ENCODE measurements around the gene BGN.

The BGN gene

DNA sequence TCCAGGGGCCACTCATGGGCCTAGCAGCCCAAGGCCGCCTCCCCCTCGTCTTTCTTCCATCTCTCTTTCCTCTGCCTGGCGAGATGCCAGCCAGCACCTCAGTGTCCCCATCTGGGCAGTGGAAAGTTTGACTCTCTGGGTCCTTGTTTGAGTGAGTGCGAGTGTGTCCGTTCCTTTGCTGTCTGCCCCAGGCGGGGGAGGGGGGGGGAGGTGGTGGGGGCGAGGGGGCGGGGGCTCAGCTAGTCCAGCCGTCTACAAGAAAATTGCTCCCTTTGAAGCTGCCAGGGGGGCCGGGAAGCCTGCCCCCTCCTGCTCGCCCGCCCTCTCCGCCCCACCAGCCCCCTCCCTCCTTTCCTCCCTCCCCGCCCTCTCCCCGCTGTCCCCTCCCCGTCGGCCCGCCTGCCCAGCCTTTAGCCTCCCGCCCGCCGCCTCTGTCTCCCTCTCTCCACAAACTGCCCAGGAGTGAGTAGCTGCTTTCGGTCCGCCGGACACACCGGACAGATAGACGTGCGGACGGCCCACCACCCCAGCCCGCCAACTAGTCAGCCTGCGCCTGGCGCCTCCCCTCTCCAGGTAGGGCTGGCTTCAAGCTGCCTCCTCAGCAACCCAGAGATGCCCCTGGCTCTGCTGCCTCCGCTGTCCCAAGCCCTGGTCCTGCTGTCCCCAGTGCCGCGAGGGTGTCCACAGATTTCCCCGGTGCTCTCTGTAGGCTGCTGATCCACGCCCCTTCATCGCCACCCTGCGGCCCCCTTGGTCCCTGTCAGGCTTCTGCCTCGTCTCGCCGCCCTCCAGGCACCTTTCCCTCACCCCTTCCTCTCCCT lies at the start of gene BGN:
BGN (plus strand) TSS at position 440 of the 821 bp plus-strand sequence. CDS start 9,652 bp downstream, outside the sequence.
- DNase-seq, result no peak

- no peak for DNase-seq
These were observed 49.5 kb upstream of the BGN start for GRCh38 chrX:153445106-153445855.

DNA sequence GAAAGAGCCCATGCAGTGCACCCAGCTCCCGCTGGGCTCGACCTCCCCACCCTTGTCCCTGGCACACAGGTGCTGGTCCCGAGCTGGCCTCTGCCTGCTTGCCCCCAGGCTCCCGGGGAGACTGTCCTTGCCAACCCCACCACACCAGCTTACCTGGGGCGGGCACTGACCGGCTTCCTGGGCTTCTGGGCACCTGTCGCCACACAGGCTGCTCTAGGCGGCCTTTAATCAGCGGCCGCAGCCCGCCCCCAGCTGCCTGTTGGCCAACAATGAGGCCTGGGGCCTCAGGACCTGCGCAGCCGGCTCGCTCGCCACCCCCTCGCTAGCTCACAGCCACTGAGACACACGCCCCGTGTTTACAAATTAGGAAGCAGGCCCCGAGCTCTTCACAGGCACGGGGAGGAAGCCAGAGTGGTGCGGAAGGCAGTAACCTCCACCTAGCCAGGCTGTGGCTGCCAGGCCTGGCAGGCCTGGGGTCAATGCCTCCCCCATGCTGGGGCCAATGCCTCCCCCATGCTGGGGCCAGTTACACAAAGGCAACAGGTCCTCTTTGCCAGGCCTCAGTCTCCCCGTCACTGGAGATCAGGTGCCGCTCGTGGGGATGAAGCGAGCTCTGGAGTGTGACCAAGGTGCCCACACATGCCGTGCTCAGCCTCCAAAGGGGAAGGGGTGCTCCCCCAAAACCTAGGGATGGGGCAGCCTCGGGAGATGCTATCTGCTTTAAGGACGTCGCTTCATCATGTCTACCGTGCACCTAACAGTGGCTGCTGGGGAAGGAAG lies 48.7 kb upstream of the BGN start, which contains the start of gene TREX2:
TREX2 (minus strand) TSS at position 201 of the 780 bp plus-strand sequence. CDS start 626 bp downstream, outside the sequence.
- no peak for DNase-seq

- DNase-seq, result no peak
These were observed 48.2 kb upstream of the BGN start for GRCh38 chrX:153446636-153446936.

- no peak for DNase-seq
These were observed 47.7 kb upstream of the BGN start for GRCh38 chrX:153446950-153447580.

- DNase-seq, result no peak
These were observed 47.2 kb upstream of the BGN start for GRCh38 chrX:153447581-153447960.

DNA sequence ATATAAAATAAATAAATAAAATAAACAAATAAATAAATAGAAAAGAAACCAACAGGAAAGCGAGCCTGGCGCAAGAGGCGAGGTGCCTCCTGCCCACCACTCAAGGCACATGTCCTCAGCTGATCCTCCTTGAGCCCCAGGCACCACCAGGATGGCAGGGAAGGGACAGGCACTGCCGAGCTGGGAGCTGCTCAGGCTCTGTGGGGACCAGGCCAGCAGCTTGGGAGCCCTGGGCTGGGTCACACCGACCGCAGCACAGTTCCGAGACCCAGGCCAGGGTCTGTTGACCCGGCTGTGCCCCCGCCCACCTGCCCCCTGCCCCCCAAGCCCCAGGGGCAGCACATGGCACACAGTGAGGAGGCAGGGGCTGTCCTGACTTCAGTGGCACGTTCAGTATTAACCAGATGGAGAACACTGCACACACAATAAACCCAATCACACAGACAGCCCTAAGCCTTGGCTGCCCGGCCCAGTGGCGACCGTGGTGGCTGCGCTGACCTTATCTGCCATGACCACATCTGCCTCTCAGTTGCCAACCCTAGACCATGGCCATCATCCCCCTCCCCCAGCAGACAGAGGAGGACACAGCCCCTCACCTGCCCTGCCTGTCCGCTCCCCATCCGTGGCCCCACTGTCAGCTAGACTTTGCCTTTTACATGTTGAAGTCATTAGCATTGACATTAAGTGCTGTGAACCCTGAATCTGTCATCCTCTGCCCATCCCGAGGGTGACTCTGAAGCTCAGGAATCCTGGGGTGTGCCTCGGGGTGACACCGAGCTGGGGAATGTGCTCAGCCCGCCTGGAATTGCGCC lies 46.0 kb upstream of the BGN start:
- no peak for DNase-seq

- DNase-seq, result no peak
These were observed 45.2 kb upstream of the BGN start for GRCh38 chrX:153449368-153450113.

DNA sequence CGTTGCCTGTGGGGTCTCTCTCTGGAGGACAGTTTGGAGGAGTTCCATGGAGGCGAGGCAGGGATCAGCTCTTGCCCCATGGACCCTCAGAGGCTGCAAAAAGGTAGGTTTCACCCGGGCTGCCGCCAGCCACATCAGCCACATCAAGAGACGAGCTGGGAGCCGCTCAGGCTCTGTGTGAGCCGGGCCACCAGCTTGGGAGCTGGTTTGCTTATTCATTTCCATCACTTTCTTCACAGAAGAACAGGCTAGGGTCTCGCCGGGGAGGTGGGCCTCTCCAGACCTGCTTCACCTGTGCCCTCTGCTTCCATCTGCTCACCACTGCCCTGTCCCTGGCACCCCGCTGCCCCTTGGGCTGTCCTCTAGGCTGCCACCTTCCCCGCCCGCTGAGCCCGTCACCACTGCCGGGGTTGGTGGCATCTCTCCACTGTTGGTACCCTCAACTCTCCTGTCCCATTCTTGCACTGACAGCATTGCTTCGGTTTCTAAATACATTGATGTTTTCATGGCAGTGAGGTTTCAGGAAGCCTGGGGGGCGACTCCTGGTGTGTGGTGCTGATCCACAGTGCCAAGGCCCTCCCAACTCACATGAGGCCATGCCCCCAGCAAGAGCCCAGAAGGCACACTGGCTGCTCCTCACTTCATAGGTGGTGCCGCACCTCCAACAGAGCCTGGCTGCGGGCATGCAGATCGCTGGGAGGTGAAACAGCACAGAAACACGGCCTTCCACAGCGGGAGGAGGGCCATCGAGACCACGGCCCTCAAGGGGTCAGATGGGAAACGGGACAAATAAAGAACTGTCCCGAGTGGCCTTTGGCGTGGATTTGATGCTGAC lies 44.4 kb upstream of the BGN start:
- no peak for DNase-seq

DNA sequence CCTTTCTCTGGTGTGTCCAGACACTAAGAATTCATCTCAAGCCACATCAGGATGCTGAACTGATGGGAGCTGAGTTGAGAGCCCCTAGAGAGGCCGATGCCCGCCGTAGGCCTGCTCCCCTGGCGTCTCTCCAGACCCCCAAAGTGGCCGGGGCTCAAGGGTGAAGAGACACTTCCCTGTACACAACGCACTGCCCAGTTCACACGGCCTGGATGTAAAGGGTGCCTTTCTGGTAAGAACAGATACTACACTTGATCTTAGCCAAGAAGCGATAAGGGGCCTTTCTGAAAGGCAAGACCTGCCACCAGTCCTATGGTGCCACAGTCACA lies 43.9 kb upstream of the BGN start:
- no peak for DNase-seq

DNA sequence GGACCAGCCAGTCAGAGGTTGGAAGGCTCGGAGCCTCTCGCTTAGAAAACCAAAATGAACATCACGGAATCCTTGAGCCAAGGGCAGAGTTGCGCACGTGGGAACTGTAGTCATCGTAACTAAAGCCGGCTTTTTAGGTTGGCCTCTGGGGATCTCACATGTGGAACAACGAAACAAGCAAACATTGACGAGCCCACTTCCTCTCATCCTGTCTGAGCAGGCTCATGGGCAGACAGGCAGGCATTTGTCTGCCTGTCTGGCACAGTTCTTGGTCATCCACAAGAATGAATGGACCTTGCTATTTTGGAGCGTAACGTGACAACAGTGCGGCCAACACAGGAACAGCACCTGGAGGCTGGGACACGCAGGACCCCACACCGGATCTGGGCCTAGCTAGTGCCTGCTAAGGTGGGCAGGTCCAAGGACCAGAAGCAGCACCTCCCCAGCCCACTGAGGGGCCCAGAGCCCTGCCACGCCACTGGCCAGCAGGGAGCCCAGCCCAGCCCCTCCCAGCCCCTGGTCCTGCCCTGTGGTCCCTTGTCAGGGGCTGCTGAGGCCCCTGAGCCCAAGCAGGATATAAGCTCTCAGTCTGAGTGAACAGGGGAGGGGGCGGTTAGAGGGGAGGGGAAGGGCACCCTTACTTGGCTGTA lies 39.8 kb upstream of the BGN start:
- no peak for DNase-seq

DNA sequence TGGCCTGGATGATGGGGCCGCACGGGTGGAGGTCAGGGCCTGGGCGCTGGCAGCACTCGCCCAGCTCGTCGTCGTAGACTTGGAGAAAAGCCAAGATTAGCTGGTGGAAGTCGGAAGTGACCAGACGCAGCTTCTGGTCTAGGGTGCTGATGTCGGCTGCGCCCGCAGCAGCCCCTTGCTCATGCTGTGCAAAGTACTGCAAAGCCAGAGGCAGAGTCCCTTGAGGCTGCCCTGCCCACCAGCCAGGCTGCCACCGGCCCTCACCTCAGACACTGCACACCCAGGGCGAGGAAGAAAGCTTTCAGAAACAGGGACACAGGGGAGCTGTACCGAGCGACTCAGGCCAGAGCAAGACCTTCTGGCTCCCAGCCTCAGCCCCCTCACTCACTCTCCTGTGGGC lies 39.2 kb upstream of the BGN start:
- DNase-seq, result no peak

DNA sequence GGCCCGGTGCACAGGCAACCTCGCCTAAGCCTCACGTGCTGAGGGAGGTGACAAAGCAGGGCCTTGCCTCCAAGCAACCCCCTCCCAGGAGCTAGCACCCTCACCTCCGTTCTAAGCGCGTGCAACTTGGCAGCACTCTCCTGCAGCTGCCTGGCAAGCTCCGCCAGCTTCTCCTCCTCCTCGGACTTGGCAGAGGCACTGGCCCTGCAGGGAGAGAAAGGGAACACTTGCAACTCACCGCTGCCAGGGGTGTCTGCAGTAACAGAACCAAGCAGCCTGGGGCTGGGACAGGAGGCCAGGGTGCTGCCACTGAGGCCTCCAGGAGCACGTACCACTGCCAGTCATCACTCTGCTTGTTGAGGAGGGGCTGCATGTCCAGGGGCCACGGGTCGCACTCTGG lies 38.6 kb upstream of the BGN start:
- no peak for DNase-seq

GRCh38 chrX:153456704-153457103 lies 38.1 kb upstream of the BGN start:
- DNase-seq, result no peak

DNA sequence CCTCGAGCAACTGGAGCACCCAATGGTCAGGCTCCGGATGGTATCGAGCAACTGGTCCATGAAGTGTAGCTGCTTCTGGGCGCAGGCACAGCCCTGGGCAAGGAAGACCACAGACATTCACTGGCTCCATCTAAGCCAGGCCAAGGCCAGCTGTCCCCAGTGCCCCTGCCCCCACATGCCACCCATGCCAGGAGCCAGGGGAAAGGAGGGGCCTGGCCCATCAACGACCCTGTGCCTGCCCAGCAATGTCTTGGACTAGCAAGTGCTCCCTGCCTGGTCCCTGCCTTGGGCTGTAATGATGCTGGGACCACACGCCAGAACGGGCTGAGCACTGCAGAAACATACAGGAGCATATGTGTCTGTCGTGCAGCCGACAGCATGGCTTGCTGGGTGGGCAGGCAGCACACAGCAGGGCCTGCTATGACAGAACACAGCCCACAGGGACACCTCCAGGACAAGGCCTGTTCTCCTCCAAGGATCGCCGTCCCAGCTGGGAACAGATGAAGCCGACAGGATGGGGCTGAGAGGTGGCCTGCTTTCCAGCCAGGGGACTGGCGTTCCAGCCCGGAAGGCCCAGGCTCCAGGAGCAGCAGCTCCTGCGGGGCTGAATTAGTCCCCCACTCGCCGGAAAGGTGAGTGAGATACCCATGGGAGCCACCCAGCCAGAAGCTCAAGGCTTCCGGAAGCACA lies 37.5 kb upstream of the BGN start:
- DNase-seq, result no peak

DNA sequence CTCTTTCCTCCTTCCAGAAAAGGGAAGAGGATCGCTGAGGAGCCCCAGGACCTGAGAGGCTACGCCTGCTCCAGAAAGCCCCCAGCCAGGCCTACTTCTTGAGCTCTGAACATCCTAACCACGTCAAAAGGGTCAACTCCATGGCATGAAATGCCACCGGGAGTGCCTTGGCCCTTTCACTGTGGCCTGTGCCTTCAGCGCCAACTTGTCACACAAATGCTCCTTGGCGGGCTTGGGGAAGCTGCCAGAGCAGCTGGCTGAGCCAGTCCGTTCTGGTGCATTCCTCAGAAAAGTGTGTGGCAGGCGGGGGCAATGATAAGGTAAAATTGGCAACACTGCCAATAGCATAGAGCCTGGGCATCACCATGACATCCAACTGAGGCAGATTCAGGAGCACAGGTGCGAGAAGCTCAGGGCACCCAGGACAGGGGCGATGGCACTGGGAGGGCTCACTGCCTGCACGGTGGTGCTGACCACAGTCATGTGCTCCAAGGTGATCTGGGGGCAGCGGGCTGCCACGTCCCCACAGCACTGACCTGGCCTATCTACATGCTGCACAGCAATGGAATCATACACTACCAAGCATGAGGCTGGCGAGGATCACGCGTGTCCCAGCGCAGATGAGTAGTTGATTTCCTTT lies 36.8 kb upstream of the BGN start:
- DNase-seq, result no peak

DNA sequence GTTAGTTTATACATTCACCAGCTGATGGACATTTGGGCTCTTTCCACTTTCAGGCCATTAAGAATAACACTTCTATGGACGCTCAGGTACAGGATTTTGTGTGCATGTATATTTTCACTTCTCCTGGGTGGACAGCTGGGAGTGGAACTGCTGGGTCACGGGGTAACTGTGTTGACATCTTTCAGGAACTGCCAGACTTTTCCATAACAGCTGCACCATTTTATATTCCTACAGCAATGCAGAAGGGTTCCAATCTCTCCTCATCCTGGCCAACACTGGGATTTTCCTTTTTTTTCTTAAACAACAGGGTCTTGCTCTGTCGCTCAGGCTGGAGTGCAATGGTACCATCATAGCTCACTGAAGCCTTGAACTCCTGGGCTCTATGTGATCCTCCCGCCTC lies 36.3 kb upstream of the BGN start:
- DNase-seq, result no peak

DNA sequence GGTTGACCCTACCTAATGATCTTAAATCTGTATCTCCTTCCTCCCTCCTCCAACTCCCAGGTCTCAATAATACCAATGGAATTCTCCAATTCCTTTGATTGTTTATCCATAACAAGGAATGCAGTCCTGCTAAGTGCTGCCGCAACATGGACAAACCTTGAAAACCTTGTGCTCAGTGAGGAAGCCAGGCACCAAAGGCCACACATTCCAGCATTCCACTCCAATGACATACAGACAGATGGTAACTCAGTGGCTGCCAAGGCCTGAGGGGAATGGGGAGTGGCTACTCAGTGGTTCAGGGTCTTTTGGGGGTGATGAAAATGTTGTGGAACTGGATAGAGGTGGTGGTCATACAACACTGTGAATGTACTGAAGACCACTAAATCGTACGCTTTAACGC lies 34.8 kb upstream of the BGN start:
- no peak for DNase-seq

DNA sequence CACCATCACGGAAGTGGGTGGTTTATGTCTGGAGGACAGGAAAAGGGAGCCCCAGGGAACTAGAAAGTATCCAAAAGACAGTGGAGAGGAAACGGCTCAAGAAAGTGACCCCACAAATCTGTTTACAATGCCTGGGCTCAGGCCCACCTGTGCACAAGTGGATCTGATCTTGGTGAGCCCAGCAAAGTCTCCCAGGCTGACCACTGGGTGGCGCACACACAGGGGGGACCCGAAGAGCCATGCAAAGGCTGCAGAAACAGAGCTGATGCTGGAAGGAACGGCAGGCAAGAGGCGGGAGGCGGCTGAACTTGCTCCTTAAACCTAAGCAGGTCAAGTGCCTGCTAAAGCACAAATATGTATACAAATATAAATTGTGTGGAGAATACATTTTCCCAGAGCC lies 34.0 kb upstream of the BGN start:
- no peak for DNase-seq
